ENCODE measurements around the gene ADGRG3. TPM values are rescaled to one million over a fixed set of nuclear protein-coding genes. Genes with fewer than 3 reads are reported as not detected.

Gene ADGRG3
- total and polyA plus RNA-seq, 2 of the 13 experiments (the other 11 are each of a cell fraction or from before 2014, with no cell fraction given), result 2.7 to 11.8 TPM

DNA sequence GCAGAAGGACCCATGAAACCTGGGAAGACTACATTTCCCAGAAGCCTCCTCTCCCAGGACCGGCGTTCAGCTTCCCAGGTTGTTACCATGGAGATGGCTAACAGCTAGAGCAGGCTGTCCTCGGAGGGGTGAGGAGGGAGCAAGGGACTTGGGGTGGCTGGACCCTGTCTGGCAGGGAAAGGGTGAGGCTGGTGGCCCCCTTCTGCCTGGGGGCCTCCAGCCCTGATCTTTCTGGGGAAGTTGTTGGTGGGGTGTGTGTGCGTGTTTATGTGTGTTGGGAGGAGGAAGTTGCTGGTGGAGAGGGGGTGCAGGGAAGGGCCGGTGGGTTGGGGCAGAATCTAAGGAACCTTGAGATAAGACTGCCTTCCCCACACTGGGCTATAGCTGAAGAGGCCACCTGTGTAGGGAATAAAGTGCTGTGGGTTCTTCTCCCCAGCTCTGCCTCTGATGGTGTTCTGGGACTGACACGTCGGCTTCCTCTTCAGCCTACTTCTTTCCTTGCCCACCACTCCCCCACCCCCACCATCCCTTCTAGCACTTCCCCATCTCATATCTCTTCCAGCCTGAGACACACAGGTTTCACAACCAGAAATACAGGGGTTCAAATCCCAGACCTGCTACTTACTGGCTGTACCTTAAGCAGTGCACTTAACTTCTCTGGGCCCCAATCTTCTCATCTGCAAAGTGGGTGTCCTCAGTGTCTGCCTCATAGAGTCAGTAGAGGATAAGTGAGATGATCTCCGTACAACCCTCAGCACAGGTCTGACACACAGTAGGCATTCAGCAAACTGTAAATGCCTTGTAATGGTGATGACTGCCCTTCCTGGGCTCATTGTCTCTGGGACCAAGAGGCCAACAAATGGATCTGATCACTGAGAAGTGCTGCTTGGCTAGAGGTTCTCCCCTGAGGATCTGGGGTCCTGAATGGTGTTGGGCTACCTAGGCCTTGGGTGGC is 26.9 kb downstream of the ADGRG3 start, which contains the start of gene DRC7 (continued):
- peak; percentile 54; the same call in 1 of the 2 replicates for TF ChIP-seq ERF (CRISPR knock-in tag; IDR thresholded peaks at IDR 0.05)
- peak; percentile 93 for TF ChIP-seq RFX3 (CRISPR knock-in tag; IDR thresholded peaks at IDR 0.05)
- TF ChIP-seq, protein P1, sequence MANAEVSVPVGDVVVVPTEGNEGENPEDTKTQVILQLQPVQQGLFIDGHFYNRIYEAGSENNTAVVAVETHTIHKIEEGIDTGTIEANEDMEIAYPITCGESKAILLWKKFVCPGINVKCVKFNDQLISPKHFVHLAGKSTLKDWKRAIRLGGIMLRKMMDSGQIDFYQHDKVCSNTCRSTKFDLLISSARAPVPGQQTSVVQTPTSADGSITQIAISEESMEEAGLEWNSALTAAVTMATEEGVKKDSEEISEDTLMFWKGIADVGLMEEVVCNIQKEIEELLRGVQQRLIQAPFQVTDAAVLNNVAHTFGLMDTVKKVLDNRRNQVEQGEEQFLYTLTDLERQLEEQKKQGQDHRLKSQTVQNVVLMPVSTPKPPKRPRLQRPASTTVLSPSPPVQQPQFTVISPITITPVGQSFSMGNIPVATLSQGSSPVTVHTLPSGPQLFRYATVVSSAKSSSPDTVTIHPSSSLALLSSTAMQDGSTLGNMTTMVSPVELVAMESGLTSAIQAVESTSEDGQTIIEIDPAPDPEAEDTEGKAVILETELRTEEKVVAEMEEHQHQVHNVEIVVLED (CRISPR knock-in tag; IDR thresholded peaks at IDR 0.05; ENCODE audit: borderline replicate concordance), result 0 out of 2 replicates have a peak, but pooled peaks have one; percentile 46
- TF ChIP-seq GABPA (IDR thresholded peaks at IDR 0.05; ENCODE audit: low read depth, low read length), result peak; percentile 61
- peak; percentile 91 for TF ChIP-seq GABPA (CRISPR knock-in tag; IDR thresholded peaks at IDR 0.05; ENCODE audit: low read depth)
- TF ChIP-seq MZF1 (CRISPR knock-in tag; IDR thresholded peaks at IDR 0.05; ENCODE audit: borderline replicate concordance), result no peak
- peak; percentile 63 for TF ChIP-seq ZMYM3 (CRISPR knock-in tag; IDR thresholded peaks at IDR 0.05)
- TF ChIP-seq, protein P2, sequence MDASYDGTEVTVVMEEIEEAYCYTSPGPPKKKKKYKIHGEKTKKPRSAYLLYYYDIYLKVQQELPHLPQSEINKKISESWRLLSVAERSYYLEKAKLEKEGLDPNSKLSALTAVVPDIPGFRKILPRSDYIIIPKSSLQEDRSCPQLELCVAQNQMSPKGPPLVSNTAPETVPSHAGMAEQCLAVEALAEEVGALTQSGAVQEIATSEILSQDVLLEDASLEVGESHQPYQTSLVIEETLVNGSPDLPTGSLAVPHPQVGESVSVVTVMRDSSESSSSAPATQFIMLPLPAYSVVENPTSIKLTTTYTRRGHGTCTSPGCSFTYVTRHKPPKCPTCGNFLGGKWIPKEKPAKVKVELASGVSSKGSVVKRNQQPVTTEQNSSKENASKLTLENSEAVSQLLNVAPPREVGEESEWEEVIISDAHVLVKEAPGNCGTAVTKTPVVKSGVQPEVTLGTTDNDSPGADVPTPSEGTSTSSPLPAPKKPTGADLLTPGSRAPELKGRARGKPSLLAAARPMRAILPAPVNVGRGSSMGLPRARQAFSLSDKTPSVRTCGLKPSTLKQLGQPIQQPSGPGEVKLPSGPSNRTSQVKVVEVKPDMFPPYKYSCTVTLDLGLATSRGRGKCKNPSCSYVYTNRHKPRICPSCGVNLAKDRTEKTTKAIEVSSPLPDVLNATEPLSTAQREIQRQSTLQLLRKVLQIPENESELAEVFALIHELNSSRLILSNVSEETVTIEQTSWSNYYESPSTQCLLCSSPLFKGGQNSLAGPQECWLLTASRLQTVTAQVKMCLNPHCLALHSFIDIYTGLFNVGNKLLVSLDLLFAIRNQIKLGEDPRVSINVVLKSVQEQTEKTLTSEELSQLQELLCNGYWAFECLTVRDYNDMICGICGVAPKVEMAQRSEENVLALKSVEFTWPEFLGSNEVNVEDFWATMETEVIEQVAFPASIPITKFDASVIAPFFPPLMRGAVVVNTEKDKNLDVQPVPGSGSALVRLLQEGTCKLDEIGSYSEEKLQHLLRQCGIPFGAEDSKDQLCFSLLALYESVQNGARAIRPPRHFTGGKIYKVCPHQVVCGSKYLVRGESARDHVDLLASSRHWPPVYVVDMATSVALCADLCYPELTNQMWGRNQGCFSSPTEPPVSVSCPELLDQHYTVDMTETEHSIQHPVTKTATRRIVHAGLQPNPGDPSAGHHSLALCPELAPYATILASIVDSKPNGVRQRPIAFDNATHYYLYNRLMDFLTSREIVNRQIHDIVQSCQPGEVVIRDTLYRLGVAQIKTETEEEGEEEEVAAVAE (CRISPR knock-in tag; IDR thresholded peaks at IDR 0.05; ENCODE audit: borderline replicate concordance), result peak; percentile 68
- TF ChIP-seq CEBPB (IDR thresholded peaks at IDR 0.05; ENCODE audit: borderline replicate concordance, low read depth, low read length), result no peak
- peak; percentile 44; the same call in 1 of the 2 replicates for TF ChIP-seq AHR (CRISPR knock-in tag; IDR thresholded peaks at IDR 0.05)
- TF ChIP-seq, protein P3, sequence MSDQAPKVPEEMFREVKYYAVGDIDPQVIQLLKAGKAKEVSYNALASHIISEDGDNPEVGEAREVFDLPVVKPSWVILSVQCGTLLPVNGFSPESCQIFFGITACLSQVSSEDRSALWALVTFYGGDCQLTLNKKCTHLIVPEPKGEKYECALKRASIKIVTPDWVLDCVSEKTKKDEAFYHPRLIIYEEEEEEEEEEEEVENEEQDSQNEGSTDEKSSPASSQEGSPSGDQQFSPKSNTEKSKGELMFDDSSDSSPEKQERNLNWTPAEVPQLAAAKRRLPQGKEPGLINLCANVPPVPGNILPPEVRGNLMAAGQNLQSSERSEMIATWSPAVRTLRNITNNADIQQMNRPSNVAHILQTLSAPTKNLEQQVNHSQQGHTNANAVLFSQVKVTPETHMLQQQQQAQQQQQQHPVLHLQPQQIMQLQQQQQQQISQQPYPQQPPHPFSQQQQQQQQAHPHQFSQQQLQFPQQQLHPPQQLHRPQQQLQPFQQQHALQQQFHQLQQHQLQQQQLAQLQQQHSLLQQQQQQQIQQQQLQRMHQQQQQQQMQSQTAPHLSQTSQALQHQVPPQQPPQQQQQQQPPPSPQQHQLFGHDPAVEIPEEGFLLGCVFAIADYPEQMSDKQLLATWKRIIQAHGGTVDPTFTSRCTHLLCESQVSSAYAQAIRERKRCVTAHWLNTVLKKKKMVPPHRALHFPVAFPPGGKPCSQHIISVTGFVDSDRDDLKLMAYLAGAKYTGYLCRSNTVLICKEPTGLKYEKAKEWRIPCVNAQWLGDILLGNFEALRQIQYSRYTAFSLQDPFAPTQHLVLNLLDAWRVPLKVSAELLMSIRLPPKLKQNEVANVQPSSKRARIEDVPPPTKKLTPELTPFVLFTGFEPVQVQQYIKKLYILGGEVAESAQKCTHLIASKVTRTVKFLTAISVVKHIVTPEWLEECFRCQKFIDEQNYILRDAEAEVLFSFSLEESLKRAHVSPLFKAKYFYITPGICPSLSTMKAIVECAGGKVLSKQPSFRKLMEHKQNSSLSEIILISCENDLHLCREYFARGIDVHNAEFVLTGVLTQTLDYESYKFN (CRISPR knock-in tag; conservative IDR thresholded peaks at IDR 0.05), result 0 out of 2 replicates have a peak, but pooled peaks have one; percentile 6
- 0 out of 2 replicates have a peak, but pooled peaks have one; percentile 16 for TF ChIP-seq ZNF501 (CRISPR knock-in tag; IDR thresholded peaks at IDR 0.05)
- 0 out of 2 replicates have a peak, but pooled peaks have one; percentile 33 for TF ChIP-seq EED (CRISPR knock-in tag; IDR thresholded peaks at IDR 0.05)
- TF ChIP-seq, protein P4, sequence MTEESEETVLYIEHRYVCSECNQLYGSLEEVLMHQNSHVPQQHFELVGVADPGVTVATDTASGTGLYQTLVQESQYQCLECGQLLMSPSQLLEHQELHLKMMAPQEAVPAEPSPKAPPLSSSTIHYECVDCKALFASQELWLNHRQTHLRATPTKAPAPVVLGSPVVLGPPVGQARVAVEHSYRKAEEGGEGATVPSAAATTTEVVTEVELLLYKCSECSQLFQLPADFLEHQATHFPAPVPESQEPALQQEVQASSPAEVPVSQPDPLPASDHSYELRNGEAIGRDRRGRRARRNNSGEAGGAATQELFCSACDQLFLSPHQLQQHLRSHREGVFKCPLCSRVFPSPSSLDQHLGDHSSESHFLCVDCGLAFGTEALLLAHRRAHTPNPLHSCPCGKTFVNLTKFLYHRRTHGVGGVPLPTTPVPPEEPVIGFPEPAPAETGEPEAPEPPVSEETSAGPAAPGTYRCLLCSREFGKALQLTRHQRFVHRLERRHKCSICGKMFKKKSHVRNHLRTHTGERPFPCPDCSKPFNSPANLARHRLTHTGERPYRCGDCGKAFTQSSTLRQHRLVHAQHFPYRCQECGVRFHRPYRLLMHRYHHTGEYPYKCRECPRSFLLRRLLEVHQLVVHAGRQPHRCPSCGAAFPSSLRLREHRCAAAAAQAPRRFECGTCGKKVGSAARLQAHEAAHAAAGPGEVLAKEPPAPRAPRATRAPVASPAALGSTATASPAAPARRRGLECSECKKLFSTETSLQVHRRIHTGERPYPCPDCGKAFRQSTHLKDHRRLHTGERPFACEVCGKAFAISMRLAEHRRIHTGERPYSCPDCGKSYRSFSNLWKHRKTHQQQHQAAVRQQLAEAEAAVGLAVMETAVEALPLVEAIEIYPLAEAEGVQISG (CRISPR knock-in tag; IDR thresholded peaks at IDR 0.05), result peak; percentile 53
- peak; percentile 88 for TF ChIP-seq HCFC1 (IDR thresholded peaks at IDR 0.05; ENCODE audit: low read depth, low read length)

All from HepG2 (cell line).